ENCODE data around the gene ZNF185. TPM values are rescaled to one million over a fixed set of nuclear protein-coding genes. Genes with fewer than 3 reads are reported as not detected.
A peak's percentile ranks its signal among the peaks of the same experiment; 100 is the strongest.

Gene ZNF185
- total RNA-seq, 1 experiment from 2014 or later: 11.3 TPM

DNA sequence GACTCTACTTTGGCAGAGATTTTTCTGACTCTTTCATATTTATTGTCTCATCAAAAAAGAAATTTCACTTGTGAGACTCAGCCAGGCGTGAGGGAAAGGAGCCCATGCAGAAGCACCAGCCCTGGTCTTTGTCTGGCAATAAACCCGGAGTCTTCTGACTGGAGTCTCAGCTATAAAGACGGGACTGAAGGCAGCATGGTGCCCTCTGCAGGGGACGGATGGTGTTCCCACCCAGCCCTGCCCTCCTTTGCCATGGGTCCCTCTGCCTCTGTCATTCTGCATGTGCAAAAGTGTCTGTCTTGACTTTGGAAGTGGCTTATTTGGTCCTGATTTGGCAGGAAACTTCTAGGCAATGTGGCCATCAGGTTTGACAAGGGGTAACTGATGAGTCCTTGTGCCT, 14.2 kb downstream of the ZNF185 start:
- H3K79me1 ChIP-seq (ENCODE audit: insufficient read depth, low read depth, low read length, poor library complexity, severe bottlenecking): no peaks in the 10 kb centered on the region
- no peak overlapping the region for H3K9ac ChIP-seq (ENCODE audit: extremely low read depth, insufficient read length, low read length)
- Mint-ChIP-seq H3K27me3 (ENCODE audit: low read depth) (no peaks in the 10 kb centered on the region), H3K36me3 (ENCODE audit: insufficient read depth in 1 of 3, low read depth in 3 of 3) (peaks cover 0 to 6% (median 2%) of the 10 kb centered on the region in 3 experiments; a peak in 5 of 7 replicates), H3K4me1 (peaks cover 10 to 21% of the 10 kb centered on the region in 2 experiments), H3K4me3 (no peak overlapping the region), H3K9me3 (peaks cover 72 to 79% of the 10 kb centered on the region in 2 experiments), H3K27ac (no peak overlapping the region)
- no peaks in the 10 kb centered on the region for H3K27me3 ChIP-seq (ENCODE audit: insufficient read depth, low read length)
- H4K20me1 ChIP-seq (ENCODE audit: control insufficient read depth, insufficient read depth, insufficient read length): no peaks in the 10 kb centered on the region
- H2BK120ac ChIP-seq (ENCODE audit: low read depth, low read length, poor library complexity, severe bottlenecking): no peak overlapping the region
- H4K91ac ChIP-seq (ENCODE audit: insufficient read length, low read depth, low read length): no peak overlapping the region
- H2BK20ac ChIP-seq (ENCODE audit: low read depth, low read length, poor library complexity, severe bottlenecking): no peak overlapping the region
- TF ChIP-seq CTCF (conservative IDR thresholded peaks at IDR 0.05): peak; percentile 37; the same call in 1 of the 3 replicates
- no peak overlapping the region for H4K8ac ChIP-seq (replicated peaks; ENCODE audit: insufficient read length, low read depth, low read length)
- H2AK5ac ChIP-seq (ENCODE audit: insufficient read length, low read length): no peak overlapping the region
- no peaks in the 10 kb centered on the region for H3K4me1 ChIP-seq (ENCODE audit: insufficient read depth, low read length)
- no peak overlapping the region for H4K5ac ChIP-seq (ENCODE audit: insufficient read length, low read depth, low read length)
- no peak overlapping the region for H3K4me2 ChIP-seq (ENCODE audit: insufficient read depth, insufficient read length, low read length)
- no peaks in the 10 kb centered on the region for H3K79me2 ChIP-seq (ENCODE audit: insufficient read depth, low read length)
- H3K9me3 ChIP-seq (ENCODE audit: control insufficient read depth, low read depth, low read length): peaks cover 29% of the 10 kb centered on the region
- H3T11ph ChIP-seq (ENCODE audit: low read length): no peak overlapping the region
- no peaks in the 10 kb centered on the region for H3K23me2 ChIP-seq (ENCODE audit: insufficient read length, low read depth, low read length, poor library complexity, severe bottlenecking)
- H2BK5ac ChIP-seq (ENCODE audit: insufficient read length, low read length): no peak overlapping the region
- H3K23ac ChIP-seq (ENCODE audit: insufficient read length, low read depth, low read length): no peak overlapping the region
- no peak overlapping the region for H3K18ac ChIP-seq (ENCODE audit: insufficient read length, low read depth, low read length)
- H3K14ac ChIP-seq (ENCODE audit: insufficient read depth, low read length): no peak overlapping the region
- no peak overlapping the region for H2AFZ ChIP-seq (ENCODE audit: low read length)
- peak; percentile 48 for DNase-seq
- no CpG with 5 or more reads among the region's 4 CpGs for WGBS (ENCODE audit: extremely low coverage, insufficient read length, low lambda C conversion rate)
- H2BK12ac ChIP-seq (ENCODE audit: insufficient read length, low read depth, low read length): no peak overlapping the region
- no peak overlapping the region for H3K56ac ChIP-seq (ENCODE audit: insufficient read length, low read depth, low read length)
- H3K27ac ChIP-seq (ENCODE audit: insufficient read length, low read depth, low read length): no peak overlapping the region
- no peak overlapping the region for H2BK15ac ChIP-seq (ENCODE audit: low read depth, low read length)
- H3K4ac ChIP-seq (ENCODE audit: low read depth, low read length): no peak overlapping the region

All from H9 (cell line).